B cell (primary cell): ENCODE measurements around the gene EIF2A. TPM values are rescaled to one million over a fixed set of nuclear protein-coding genes. Genes with fewer than 3 reads are reported as not detected.

Source experiments
- ATAC-seq: fragments of 200-7000 bp; cut with Tn5 transposase; one replicate; pipeline ENCODE4 v1.10.0; 2021; ENCODE audit warnings: low read depth, mild to moderate bottlenecking, moderate number of reproducible peaks, moderate library complexity
- CTCF ChIA-PET: fragments of 350-600 bp; sonication (Branson Sonifier 250); formaldehyde crosslinking; loops from one replicate; lab custom pipeline; 2021; ENCODE audit warnings: antibody characterized with exemption, inconsistent platforms; lab: Charles Lee
- POLR2A ChIA-PET: fragments of 350-600 bp; sonication (Branson Sonifier 250); formaldehyde crosslinking; loops from one replicate; lab custom pipeline; 2021; ENCODE audit warnings: antibody characterized with exemption; lab: Charles Lee
- DNase-seq: peaks from one replicate; pipeline ENCODE4 v3.0.0; 2013
- H2AFZ ChIP-seq: 2 replicates; pipeline ENCODE4 v1.6.1; 2012; ENCODE audit warnings: mild to moderate bottlenecking, low read depth, low read length; ENCODE audit not compliant: insufficient read depth, poor library complexity, severe bottlenecking
- H3K27ac ChIP-seq, 2 donors: 1 replicate in 1 of 2; 2 replicates in 1 of 2; pipeline ENCODE4 v1.5.1; 2012 to 2013; ENCODE audit warnings: low read length in 2 of 2, mild to moderate bottlenecking in 2 of 2, moderate library complexity in 1 of 2
- H3K27me3 ChIP-seq, 4 experiments: fragments of 200-600 bp in 1 of 4; sonication (generic) in 1 of 4; replicated peaks in 1 of 4; 1 replicate in 2 of 4; 2 replicates in 2 of 4; pipeline versions ENCODE4 v1.6.1 to v1.7.0; 2013 to 2016; ENCODE audit warnings: low read length in 3 of 4, mild to moderate bottlenecking in 2 of 4, mixed read lengths in 1 of 4, moderate library complexity in 1 of 4; ENCODE audit not compliant: insufficient read depth in 4 of 4, control insufficient read depth in 3 of 4; ENCODE audit errors: control extremely low read depth in 1 of 4
- H3K36me3 ChIP-seq, 2 experiments: replicated peaks in 1 of 2; 1 replicate in 1 of 2; 2 replicates in 1 of 2; pipeline versions ENCODE4 v1.6.1 to v1.7.1; 2013; ENCODE audit warnings: low read length in 1 of 2; ENCODE audit not compliant: insufficient read depth in 2 of 2, control insufficient read depth in 1 of 2; ENCODE audit errors: control extremely low read depth in 1 of 2, extremely low read depth in 1 of 2
- H3K4me1 ChIP-seq, 2 donors: fragments of 200-600 bp in 1 of 2; sonication (generic) in 1 of 2; 1 replicate in 1 of 2; 2 replicates in 1 of 2; pipeline versions ENCODE4 v1.5.1 to v1.6.1; 2013 to 2017; ENCODE audit warnings: low read length in 2 of 2; ENCODE audit not compliant: control insufficient read depth in 2 of 2, insufficient read depth in 2 of 2
- H3K4me2 ChIP-seq: replicated peaks from 2 replicates; pipeline ENCODE3; 2012; ENCODE audit warnings: mild to moderate bottlenecking, low read depth, low read length; ENCODE audit not compliant: poor library complexity, severe bottlenecking
- H3K4me3 ChIP-seq, 5 experiments: fragments of 200-600 bp in 1 of 5; sonication (generic) in 1 of 5; 1 replicate in 3 of 5; 2 replicates in 2 of 5; pipeline versions ENCODE4 v1.5.1 to v1.7.0; 2011 to 2016; ENCODE audit warnings: low read length in 4 of 5, mild to moderate bottlenecking in 4 of 5, low read depth in 2 of 5, control low read depth in 1 of 5, moderate library complexity in 1 of 5; ENCODE audit not compliant: insufficient read depth in 1 of 5; ENCODE audit errors: control extremely low read depth in 1 of 5, extremely low read depth in 1 of 5
- H3K79me2 ChIP-seq: fragments of 200-600 bp; sonication (generic); one replicate; pipeline ENCODE4 v1.6.0; 2016; ENCODE audit warnings: low read length; ENCODE audit not compliant: control insufficient read depth, insufficient read depth
- H3K9ac ChIP-seq: fragments of 200-600 bp; sonication (generic); 2 replicates; pipeline ENCODE4 v1.6.1; 2017; ENCODE audit warnings: mild to moderate bottlenecking, low read length, moderate library complexity
- H3K9me3 ChIP-seq, 3 donors: one replicate each; pipeline versions ENCODE4 v1.6.1 to v1.7.1; 2013; ENCODE audit warnings: low read length in 2 of 3; ENCODE audit not compliant: control insufficient read depth in 2 of 3, insufficient read depth in 1 of 3; ENCODE audit errors: control extremely low read depth in 1 of 3
- H4K20me1 ChIP-seq: 2 replicates; pipeline ENCODE4 v1.6.0; 2012; ENCODE audit warnings: mild to moderate bottlenecking, low read length; ENCODE audit not compliant: insufficient read depth, control insufficient read depth, poor library complexity, severe bottlenecking
- H3K27ac Mint-ChIP-seq: one replicate; pipeline ENCODE4 v1.8.0; 2021; ENCODE audit warnings: mixed read lengths
- H3K27me3 Mint-ChIP-seq: one replicate; pipeline ENCODE4 v1.8.0; 2021; ENCODE audit warnings: mixed read lengths
- H3K4me1 Mint-ChIP-seq: one replicate; pipeline ENCODE4 v1.8.0; 2021; ENCODE audit warnings: mixed read lengths
- H3K4me3 Mint-ChIP-seq: one replicate; pipeline ENCODE4 v1.8.0; 2021; ENCODE audit warnings: mixed read lengths
- H3K9me3 Mint-ChIP-seq: one replicate; pipeline ENCODE4 v1.8.0; 2022; ENCODE audit warnings: mixed read lengths; ENCODE audit not compliant: insufficient read depth
- EZH2 ChIP-seq: IDR thresholded peaks from 2 replicates; pipeline ENCODE4 v1.6.1; 2012; ENCODE audit warnings: borderline replicate concordance, low read depth, mild to moderate bottlenecking, moderate library complexity, low read length; ENCODE audit not compliant: insufficient read depth, poor library complexity, severe bottlenecking
- WGBS: methylation state at CpG from one replicate; pipeline ENCODE4 v1.1.5; 2013; ENCODE audit warnings: missing lambda C conversion rate; ENCODE audit not compliant: insufficient coverage; 5-methylcytosine and 5-hydroxymethylcytosine counted together
- intact Hi-C: fragments of 100-400 bp; cut with micrococcal nuclease; formaldehyde crosslinking; loops from one replicate; pipeline ENCODE4 v1.10.0; 2022
- polyA plus RNA-seq: library from polyadenylated mRNA; depleted of rRNA; stranded (reverse); fragments of >200 nt; gene quantifications from 2 replicates; pipeline ENCODE4 v1.2.3, GENCODE V29; 2012
- total RNA-seq, 2 donors: library from RNA; stranded (reverse); fragments of 120-200 nt in 1 of 2; gene quantifications; 1 replicate in 1 of 2; 2 replicates in 1 of 2; pipeline versions ENCODE4 v1.2.3 to v1.2.4, GENCODE V29; 2013 to 2022
- TF ChIP-seq, protein P1 (sequence below): fragments of 200-600 bp; IDR thresholded peaks from one replicate; pipeline ENCODE4 v1.8.0; 2022; ENCODE audit warnings: antibody characterized with exemption, mild to moderate bottlenecking

Gene EIF2A
- total and polyA plus RNA-seq, 2 donors (not counting 1 experiment from before 2014, with no cell fraction given) = 63.4 to 78.8 TPM

DNA sequence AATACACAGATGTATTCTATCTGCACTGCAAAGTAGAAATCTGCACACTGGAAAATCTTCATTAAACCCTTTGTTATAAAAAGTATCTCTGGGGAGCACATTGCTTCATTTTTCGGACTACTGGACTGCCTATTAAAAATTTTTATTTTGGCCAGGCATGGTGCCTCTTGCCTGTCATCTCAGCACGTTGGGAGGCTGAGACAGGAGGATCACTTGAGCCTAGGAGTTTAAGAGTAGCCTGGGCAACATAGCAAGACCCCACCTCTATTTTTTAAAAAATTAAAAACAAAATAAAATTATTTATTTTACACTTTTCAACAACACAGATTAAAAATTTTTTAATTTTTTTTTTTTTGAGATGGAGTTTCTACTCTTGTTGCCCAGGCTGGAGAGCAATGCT lies 6.3 kb upstream of the EIF2A start:
- H3K4me2 ChIP-seq = no peak overlapping the region
- WGBS = 100% methylated on average over 1 of the region's 2 CpGs

DNA sequence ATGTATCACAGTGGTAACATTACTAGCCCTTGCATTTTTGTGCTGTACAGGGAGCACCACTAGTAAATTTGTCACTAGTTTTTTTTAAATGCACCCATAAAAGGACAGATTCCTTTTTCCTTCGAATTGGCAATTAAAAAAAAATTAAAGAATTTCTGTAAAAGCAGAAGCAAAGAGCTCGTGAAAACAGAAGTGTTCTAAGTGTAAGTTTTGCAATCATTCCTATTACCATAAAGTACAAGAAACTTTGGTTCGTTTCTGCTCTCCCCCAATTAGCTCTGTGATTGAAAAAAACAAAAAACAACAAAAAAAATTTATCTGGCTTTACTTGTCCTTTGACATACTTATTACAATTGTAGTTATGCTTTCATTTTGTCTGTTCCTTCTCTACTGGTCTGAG lies 5.6 kb upstream of the EIF2A start:
- Histone ChIP-seq H3K79me2 (peaks cover 35% of the 10 kb centered on the region), H3K27ac (no peak overlapping the region), H3K4me1 (peaks cover 3 to 14% of the 10 kb centered on the region in 2 donors), H3K27me3 (no peaks in the 10 kb centered on the region), H3K4me2 (no peak overlapping the region), H3K9ac (no peak overlapping the region), H3K36me3 (peaks cover 3 to 5% of the 10 kb centered on the region in 2 experiments), H4K20me1 (no peaks in the 10 kb centered on the region), H3K9me3 (no peaks in the 10 kb centered on the region), H2AFZ (no peak overlapping the region), H3K4me3 (no peak overlapping the region)
- ChIA-PET CTCF (interaction anchor here (1.4 kb wide), 1 partner anchor 131 kb away, joined by 3 read pairs; no protein-coding TSS in a partner anchor), POLR2A (no interaction called here)
- intact Hi-C loops = loop anchor here (10.0 kb wide), 1 partner anchor 726 kb away; the partner anchor contains the start of gene RNF13
- TF ChIP-seq, protein P1, sequence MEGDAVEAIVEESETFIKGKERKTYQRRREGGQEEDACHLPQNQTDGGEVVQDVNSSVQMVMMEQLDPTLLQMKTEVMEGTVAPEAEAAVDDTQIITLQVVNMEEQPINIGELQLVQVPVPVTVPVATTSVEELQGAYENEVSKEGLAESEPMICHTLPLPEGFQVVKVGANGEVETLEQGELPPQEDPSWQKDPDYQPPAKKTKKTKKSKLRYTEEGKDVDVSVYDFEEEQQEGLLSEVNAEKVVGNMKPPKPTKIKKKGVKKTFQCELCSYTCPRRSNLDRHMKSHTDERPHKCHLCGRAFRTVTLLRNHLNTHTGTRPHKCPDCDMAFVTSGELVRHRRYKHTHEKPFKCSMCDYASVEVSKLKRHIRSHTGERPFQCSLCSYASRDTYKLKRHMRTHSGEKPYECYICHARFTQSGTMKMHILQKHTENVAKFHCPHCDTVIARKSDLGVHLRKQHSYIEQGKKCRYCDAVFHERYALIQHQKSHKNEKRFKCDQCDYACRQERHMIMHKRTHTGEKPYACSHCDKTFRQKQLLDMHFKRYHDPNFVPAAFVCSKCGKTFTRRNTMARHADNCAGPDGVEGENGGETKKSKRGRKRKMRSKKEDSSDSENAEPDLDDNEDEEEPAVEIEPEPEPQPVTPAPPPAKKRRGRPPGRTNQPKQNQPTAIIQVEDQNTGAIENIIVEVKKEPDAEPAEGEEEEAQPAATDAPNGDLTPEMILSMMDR = no peak
- TF ChIP-seq EZH2 = no peak
- 40% methylated on average over 1 of the region's 3 CpGs for WGBS
- Mint-ChIP-seq H3K9me3 (no peaks in the 10 kb centered on the region), H3K4me1 (peaks cover 21% of the 10 kb centered on the region), H3K27ac (no peak overlapping the region), H3K4me3 (no peak overlapping the region), H3K27me3 (no peaks in the 10 kb centered on the region)
- DNase-seq = no peak
- ATAC-seq = no peak

More for the DNA sequence above, 6.3 kb upstream of the EIF2A start:
- H2AFZ ChIP-seq = no peak overlapping the region
- no peaks in the 10 kb centered on the region for H4K20me1 ChIP-seq
- H3K4me3 Mint-ChIP-seq = no peak overlapping the region
- peaks cover under 1 to 12% of the 10 kb centered on the region in 2 donors for H3K4me1 ChIP-seq
- H3K27me3 ChIP-seq = no peaks in the 10 kb centered on the region
- H3K4me1 Mint-ChIP-seq = peaks cover 16% of the 10 kb centered on the region
- H3K4me3 ChIP-seq = no peak overlapping the region
- intact Hi-C loops = loop anchor here (10.0 kb wide), 1 partner anchor 725 kb away; the partner anchor contains the start of gene RNF13
- H3K9me3 Mint-ChIP-seq = no peaks in the 10 kb centered on the region
- no peak overlapping the region for H3K9ac ChIP-seq
- no peak for DNase-seq
- no peaks in the 10 kb centered on the region for H3K27me3 Mint-ChIP-seq
- POLR2A ChIA-PET = no interaction called here
- H3K79me2 ChIP-seq = peaks cover 28% of the 10 kb centered on the region
- TF ChIP-seq EZH2 = no peak
- H3K9me3 ChIP-seq = no peaks in the 10 kb centered on the region
- no peak for ATAC-seq
- peaks cover 3 to 5% of the 10 kb centered on the region in 2 experiments for H3K36me3 ChIP-seq
- H3K27ac ChIP-seq = no peak overlapping the region
- CTCF ChIA-PET = no interaction called here
- H3K27ac Mint-ChIP-seq = no peak overlapping the region
